Measurements from ENCODE around the gene NFIC.
"Not testable (repeated sequence)": the region's sequence is repeated elsewhere in the genome, so short reads cannot be mapped to it uniquely, and the experiment has no call there.

The NFIC gene

DNA sequence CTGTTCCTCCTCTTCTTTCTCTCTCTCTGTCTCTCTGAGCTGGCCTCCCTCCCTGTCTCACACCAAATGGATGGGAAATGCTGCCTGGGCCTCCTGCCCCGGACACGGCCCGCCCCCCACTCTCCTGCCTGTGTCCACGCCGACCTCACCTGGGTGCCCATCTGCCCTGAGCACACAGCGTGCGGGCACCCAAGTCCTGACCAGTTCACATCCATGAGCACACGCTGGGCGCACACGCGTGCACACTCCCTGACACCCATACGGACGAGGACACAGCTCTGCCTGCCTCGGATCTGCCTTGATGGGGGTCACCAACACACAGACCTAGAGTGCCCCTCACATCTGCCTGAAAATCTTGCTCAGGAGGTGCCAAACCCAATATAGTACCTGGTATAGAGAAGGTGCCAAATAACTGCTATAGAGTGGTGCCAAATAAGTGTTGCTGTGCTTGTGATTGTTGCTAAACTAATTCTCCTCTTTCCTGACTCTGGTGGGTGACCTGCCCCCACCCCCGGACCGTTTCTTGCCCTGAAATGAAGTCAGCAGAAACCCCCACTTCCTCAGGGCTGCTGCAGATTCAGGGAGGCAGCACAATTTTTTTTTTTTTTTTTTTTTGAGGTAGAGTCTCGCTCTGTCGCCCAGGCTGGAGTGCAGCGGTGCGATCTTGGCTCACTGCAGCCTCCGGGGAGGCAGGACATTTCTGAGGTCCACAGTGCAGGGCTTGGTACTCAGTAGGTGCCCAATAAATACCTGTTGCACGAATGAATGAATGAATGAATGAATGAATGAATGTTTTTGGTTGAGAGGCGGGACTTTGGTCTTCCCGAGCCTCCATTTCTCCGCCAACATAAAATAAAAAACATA lies 4.6 kb downstream of the NFIC start:
- Histone ChIP-seq H3K9ac (ENCODE audit: insufficient read length, low read depth) (peak overlapping the region; percentile 12), H3K9me3 (ENCODE audit: insufficient read depth, low read length) (no peaks in the 10 kb centered on the region), H3K4me1 (ENCODE audit: insufficient read depth, insufficient read length) (peaks cover 19% of the 10 kb centered on the region), H3K27me3 (ENCODE audit: insufficient read depth, insufficient read length) (peaks cover 50% of the 10 kb centered on the region), H3K4me3 (ENCODE audit: insufficient read length, low read depth) (no peak overlapping the region), H3K36me3 (ENCODE audit: insufficient read depth, insufficient read length, low read length) (no peaks in the 10 kb centered on the region)
- no peak for DNase-seq (ENCODE audit: low read depth, low spot score)
- TF ChIP-seq YY1 (IDR thresholded peaks at IDR 0.05; ENCODE audit: insufficient read depth, insufficient read length): no peak
- TF ChIP-seq SUZ12 (IDR thresholded peaks at IDR 0.05; ENCODE audit: extremely low read depth, insufficient read depth, insufficient read length): no peak
- TF ChIP-seq ZNF274 (IDR thresholded peaks at IDR 0.05; ENCODE audit: low read depth, low read length): no peak

DNA sequence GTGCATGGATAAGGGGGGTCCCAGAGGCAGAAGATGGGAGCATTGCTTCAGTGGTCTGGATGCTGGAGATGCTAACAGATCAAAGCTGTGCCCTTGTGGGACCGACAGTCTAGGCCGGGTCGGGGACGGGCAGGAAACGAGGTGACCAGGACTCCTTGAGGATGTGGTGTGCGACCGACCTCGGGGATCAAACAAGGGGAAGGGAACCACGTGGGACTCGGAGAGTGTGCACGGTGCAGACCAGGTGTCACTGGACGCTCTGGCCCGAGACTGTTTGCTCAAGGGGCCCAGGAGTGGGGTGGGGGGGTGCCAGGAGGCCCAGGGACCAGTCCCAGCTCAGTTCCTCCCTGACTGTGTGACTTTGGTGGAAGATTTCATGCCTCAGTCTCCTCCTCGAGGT lies 6.0 kb downstream of the NFIC start:
- Histone ChIP-seq H3K9ac (ENCODE audit: insufficient read length, low read depth) (no peak overlapping the region), H3K9me3 (ENCODE audit: insufficient read depth, low read length) (no peaks in the 10 kb centered on the region), H3K4me1 (ENCODE audit: insufficient read depth, insufficient read length) (peaks cover 19% of the 10 kb centered on the region), H3K4me3 (ENCODE audit: insufficient read length, low read depth) (no peak overlapping the region), H3K27me3 (ENCODE audit: insufficient read depth, insufficient read length) (peaks cover 41% of the 10 kb centered on the region), H3K36me3 (ENCODE audit: insufficient read depth, insufficient read length, low read length) (no peaks in the 10 kb centered on the region)
- TF ChIP-seq SUZ12 (IDR thresholded peaks at IDR 0.05; ENCODE audit: extremely low read depth, insufficient read depth, insufficient read length): no peak
- no peak for TF ChIP-seq ZNF274 (IDR thresholded peaks at IDR 0.05; ENCODE audit: low read depth, low read length)
- no peak for TF ChIP-seq YY1 (IDR thresholded peaks at IDR 0.05; ENCODE audit: insufficient read depth, insufficient read length)
- no peak for DNase-seq (ENCODE audit: low read depth, low spot score)

DNA sequence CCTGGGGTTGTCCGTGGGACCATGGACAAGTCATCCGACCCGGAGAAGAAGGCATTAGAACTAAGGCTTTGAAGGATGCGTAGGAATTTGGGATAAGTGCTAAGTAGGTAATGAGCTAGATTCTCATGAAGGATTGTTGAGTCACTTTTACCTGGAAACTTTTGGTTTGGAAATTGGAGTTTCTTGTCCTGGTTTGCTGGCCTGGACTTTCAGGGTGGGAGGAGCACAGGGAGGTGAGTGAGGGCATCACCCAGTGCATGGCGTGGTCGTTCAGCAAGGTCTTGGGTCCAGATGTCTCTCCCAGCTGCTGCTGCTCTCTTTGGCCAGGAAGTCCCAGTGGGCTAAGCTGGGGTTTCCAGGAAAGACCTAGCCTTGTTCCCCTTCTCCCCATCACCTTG lies 7.6 kb downstream of the NFIC start:
- peaks cover 26% of the 10 kb centered on the region for H3K27me3 ChIP-seq (ENCODE audit: insufficient read depth, insufficient read length)
- DNase-seq (ENCODE audit: low read depth, low spot score): no peak
- no peaks in the 10 kb centered on the region for H3K36me3 ChIP-seq (ENCODE audit: insufficient read depth, insufficient read length, low read length)
- H3K4me3 ChIP-seq (ENCODE audit: insufficient read length, low read depth): no peak overlapping the region
- no peak overlapping the region for H3K9ac ChIP-seq (ENCODE audit: insufficient read length, low read depth)
- peaks cover 6% of the 10 kb centered on the region for H3K4me1 ChIP-seq (ENCODE audit: insufficient read depth, insufficient read length)
- H3K9me3 ChIP-seq (ENCODE audit: insufficient read depth, low read length): no peaks in the 10 kb centered on the region
- TF ChIP-seq SUZ12 (IDR thresholded peaks at IDR 0.05; ENCODE audit: extremely low read depth, insufficient read depth, insufficient read length) (no peak), YY1 (IDR thresholded peaks at IDR 0.05; ENCODE audit: insufficient read depth, insufficient read length) (no peak), ZNF274 (IDR thresholded peaks at IDR 0.05; ENCODE audit: low read depth, low read length) (no peak)

DNA sequence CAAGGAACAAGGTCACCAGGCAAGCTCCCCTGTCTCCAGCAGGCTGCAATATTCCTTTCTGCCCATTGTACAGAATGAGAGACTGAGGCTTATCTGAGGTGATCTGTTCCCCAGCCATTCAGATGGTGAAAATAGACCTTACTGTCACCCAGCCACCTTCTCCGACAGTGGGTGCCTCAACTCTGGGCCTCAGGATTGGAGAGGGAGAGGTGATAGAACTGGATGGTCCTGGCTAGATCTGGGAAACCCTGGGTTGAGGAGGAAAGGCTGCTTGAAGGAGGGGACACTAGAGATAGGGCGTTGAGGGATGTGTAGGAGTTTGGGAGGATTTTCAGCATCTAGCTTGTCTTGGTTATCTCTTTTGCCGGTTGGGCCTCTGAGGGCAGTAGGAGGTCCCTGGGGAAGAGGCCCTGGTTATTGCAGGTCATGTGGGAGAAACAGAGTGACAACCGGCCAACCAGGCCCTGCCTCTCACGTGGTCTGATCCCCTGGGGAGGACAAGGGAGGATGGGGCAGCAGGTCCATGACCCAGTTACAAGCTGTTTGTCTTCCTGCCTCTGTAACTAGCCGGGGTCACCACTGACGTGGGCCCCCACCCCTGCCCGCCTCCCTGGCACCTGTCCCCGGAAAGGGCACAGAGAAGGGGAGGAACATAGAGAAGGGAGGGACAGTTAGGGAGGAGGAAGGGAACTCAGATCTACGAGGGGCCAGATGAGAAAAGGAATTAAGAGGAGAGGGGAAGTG lies 8.2 kb downstream of the NFIC start:
- Histone ChIP-seq H3K4me3 (ENCODE audit: insufficient read length, low read depth) (no peak overlapping the region), H3K9me3 (ENCODE audit: insufficient read depth, low read length) (no peaks in the 10 kb centered on the region), H3K36me3 (ENCODE audit: insufficient read depth, insufficient read length, low read length) (no peaks in the 10 kb centered on the region), H3K4me1 (ENCODE audit: insufficient read depth, insufficient read length) (peaks cover 5% of the 10 kb centered on the region), H3K9ac (ENCODE audit: insufficient read length, low read depth) (no peak overlapping the region), H3K27me3 (ENCODE audit: insufficient read depth, insufficient read length) (peaks cover 20% of the 10 kb centered on the region)
- TF ChIP-seq SUZ12 (IDR thresholded peaks at IDR 0.05; ENCODE audit: extremely low read depth, insufficient read depth, insufficient read length) (no peak), ZNF274 (IDR thresholded peaks at IDR 0.05; ENCODE audit: low read depth, low read length) (no peak), YY1 (IDR thresholded peaks at IDR 0.05; ENCODE audit: insufficient read depth, insufficient read length) (no peak)
- no peak for DNase-seq (ENCODE audit: low read depth, low spot score)

DNA sequence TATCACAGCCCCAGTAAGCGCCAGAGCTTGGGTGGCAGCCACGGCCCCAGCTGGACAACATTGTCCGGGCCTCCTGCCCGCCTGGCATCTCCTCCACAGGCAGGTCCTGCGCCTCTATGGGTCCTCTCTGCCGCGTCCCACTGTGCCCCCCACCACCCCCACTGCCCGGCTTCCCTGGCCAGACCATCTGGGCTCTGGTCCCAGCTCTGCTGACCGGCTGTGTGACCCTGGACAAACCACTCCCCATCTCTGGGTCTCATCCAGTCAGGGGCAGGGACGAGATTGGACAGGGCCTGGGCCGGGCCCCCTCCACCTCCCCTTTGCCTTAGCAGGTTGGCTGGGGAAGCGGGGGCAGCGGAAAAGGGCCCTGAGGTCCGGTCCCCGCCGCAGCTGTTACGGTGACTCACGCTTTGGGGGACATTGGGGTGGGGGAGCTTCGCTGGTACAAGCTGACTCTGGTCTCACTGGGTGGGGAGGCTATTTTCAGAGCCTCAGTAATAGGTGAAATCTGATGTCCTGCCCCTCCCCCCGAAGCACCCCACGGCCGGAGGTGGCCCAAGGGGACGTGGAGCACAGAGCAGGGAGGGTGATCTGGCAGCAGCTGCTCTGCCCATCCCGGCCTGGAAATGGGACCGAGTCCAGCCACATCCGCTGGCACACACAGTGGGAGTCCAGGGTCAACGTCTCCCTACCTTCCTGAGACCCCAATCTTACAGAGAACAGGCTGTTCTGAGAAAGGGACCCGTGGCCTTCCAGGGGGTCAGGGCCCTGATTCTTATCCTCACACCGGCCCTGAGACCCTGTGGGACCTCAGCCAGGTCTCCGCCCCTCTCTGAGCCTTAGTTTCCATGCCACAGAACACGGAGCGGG lies 9.1 kb downstream of the NFIC start:
- Histone ChIP-seq H3K4me3 (ENCODE audit: insufficient read length, low read depth) (no peak overlapping the region), H3K36me3 (ENCODE audit: insufficient read depth, insufficient read length, low read length) (no peaks in the 10 kb centered on the region), H3K9ac (ENCODE audit: insufficient read length, low read depth) (no peak overlapping the region), H3K4me1 (ENCODE audit: insufficient read depth, insufficient read length) (peaks cover 3% of the 10 kb centered on the region), H3K27me3 (ENCODE audit: insufficient read depth, insufficient read length) (peaks cover 11% of the 10 kb centered on the region), H3K9me3 (ENCODE audit: insufficient read depth, low read length) (no peaks in the 10 kb centered on the region)
- no peak for DNase-seq (ENCODE audit: low read depth, low spot score)
- TF ChIP-seq SUZ12 (IDR thresholded peaks at IDR 0.05; ENCODE audit: extremely low read depth, insufficient read depth, insufficient read length) (no peak), ZNF274 (IDR thresholded peaks at IDR 0.05; ENCODE audit: low read depth, low read length) (no peak), YY1 (IDR thresholded peaks at IDR 0.05; ENCODE audit: insufficient read depth, insufficient read length) (no peak)

DNA sequence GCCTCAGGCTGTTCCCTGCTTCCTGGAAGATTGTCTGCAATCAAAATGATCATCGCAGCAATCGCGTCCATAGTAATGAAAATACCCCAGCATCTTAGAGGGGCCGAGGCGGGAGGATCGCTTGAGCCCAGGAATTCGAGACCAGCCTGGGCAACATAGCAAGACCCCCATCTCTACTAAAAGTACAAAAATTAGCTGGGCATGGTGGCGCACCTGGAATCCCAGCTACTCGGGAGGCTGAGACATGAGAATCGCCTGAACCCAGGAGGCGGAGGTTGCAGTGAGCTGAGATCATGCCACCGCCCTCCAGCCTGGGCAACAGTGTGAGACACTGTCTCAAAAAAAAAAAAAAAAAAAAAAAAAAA lies 9.7 kb downstream of the NFIC start:
- not testable (repeated sequence) for H3K9ac ChIP-seq (ENCODE audit: insufficient read length, low read depth); H3K9me3 ChIP-seq (ENCODE audit: insufficient read depth, low read length); H3K4me3 ChIP-seq (ENCODE audit: insufficient read length, low read depth); DNase-seq (ENCODE audit: low read depth, low spot score); H3K4me1 ChIP-seq (ENCODE audit: insufficient read depth, insufficient read length); H3K36me3 ChIP-seq (ENCODE audit: insufficient read depth, insufficient read length, low read length); H3K27me3 ChIP-seq (ENCODE audit: insufficient read depth, insufficient read length)
